ENCODE measurements around the gene LRP10.
"Not testable (repeated sequence)": the region's sequence is repeated elsewhere in the genome, so short reads cannot be mapped to it uniquely, and the experiment has no call there.

LRP10 gene

GRCh38 chr14:22843123-22843925 is 28.2 kb upstream of the LRP10 start:
- DNase-seq (ENCODE audit: low read depth in 2 of 2), result no peak

GRCh38 chr14:22844221-22845102 is 27.1 kb upstream of the LRP10 start:
- no peak for DNase-seq (ENCODE audit: low read depth in 2 of 2)

- no peak for DNase-seq (ENCODE audit: low read depth in 2 of 2)
These were observed 26.5 kb upstream of the LRP10 start for GRCh38 chr14:22845103-22845394.

- DNase-seq (ENCODE audit: low read depth in 2 of 2), result no peak
These were observed 25.5 kb upstream of the LRP10 start for GRCh38 chr14:22845821-22846625.

- DNase-seq (ENCODE audit: low read depth in 2 of 2), result no peak
These were observed 24.7 kb upstream of the LRP10 start for GRCh38 chr14:22846811-22847307.

GRCh38 chr14:22847661-22848341 is 23.7 kb upstream of the LRP10 start:
- no peak for DNase-seq (ENCODE audit: low read depth in 2 of 2)

GRCh38 chr14:22848351-22849164 is 23.0 kb upstream of the LRP10 start:
- DNase-seq (ENCODE audit: low read depth in 2 of 2), result no peak

- no peak for DNase-seq (ENCODE audit: low read depth in 2 of 2)
These were observed 22.2 kb upstream of the LRP10 start for GRCh38 chr14:22849212-22849819.

GRCh38 chr14:22850944-22851764 is 20.4 kb upstream of the LRP10 start:
- DNase-seq (ENCODE audit: low read depth in 2 of 2), result no peak

GRCh38 chr14:22852178-22852577 is 19.4 kb upstream of the LRP10 start:
- not testable (repeated sequence) for DNase-seq (ENCODE audit: low read depth in 2 of 2)

- no peak for DNase-seq (ENCODE audit: low read depth in 2 of 2)
These were observed 19.0 kb upstream of the LRP10 start for GRCh38 chr14:22852599-22852939.

- DNase-seq (ENCODE audit: low read depth in 2 of 2), result peak; percentile 78 to 94
These were observed 18.4 kb upstream of the LRP10 start for GRCh38 chr14:22852940-22853767.

GRCh38 chr14:22854296-22854695 is 17.2 kb upstream of the LRP10 start:
- not testable (repeated sequence) for DNase-seq (ENCODE audit: low read depth in 2 of 2)

- no peak for DNase-seq (ENCODE audit: low read depth in 2 of 2)
These were observed 16.4 kb upstream of the LRP10 start for GRCh38 chr14:22854963-22855724.

- no peak for DNase-seq (ENCODE audit: low read depth in 2 of 2)
These were observed 15.1 kb upstream of the LRP10 start for GRCh38 chr14:22856428-22856827.

GRCh38 chr14:22860377-22860776 is 11.2 kb upstream of the LRP10 start:
- DNase-seq (ENCODE audit: low read depth in 2 of 2), result not testable (repeated sequence)

- DNase-seq (ENCODE audit: low read depth in 2 of 2), result no peak
These were observed 9.9 kb upstream of the LRP10 start for GRCh38 chr14:22861651-22862050.

GRCh38 chr14:22864979-22865378 is 6.6 kb upstream of the LRP10 start:
- DNase-seq (ENCODE audit: low read depth in 2 of 2), result no peak
